GM18861 (cell line): Measurements from ENCODE around the gene HNRNPH3.
A peak's percentile ranks its signal among the peaks of the same experiment; 100 is the strongest.
"Not testable (repeated sequence)": the region's sequence is repeated elsewhere in the genome, so short reads cannot be mapped to it uniquely, and the experiment has no call there.

Experiments used
- ATAC-seq: cut with Tn5 transposase; IDR thresholded peaks from one replicate; pipeline ENCODE4 v1.9.1; 2021; ENCODE audit not compliant: unreplicated experiment

The HNRNPH3 gene

GRCh38 chr10:68331455-68332258 is at the start of gene HNRNPH3:
HNRNPH3 (plus strand) TSS chr10:68332064; CDS start chr10:68337222, 5,158 bp downstream.
- peak; percentile 80 for ATAC-seq

- ATAC-seq: no peak
Observed at GRCh38 chr10:68284062-68285001, 47.5 kb upstream of the HNRNPH3 start.

- ATAC-seq: no peak
Observed at GRCh38 chr10:68288717-68289116, 43.1 kb upstream of the HNRNPH3 start.

GRCh38 chr10:68290736-68291135 is 41.1 kb upstream of the HNRNPH3 start:
- no peak for ATAC-seq

- ATAC-seq: no peak
Observed at GRCh38 chr10:68296843-68297663, 34.8 kb upstream of the HNRNPH3 start.

GRCh38 chr10:68301301-68301700 is 30.6 kb upstream of the HNRNPH3 start:
- ATAC-seq: no peak

GRCh38 chr10:68301790-68302502 is 29.9 kb upstream of the HNRNPH3 start:
- no peak for ATAC-seq

- no peak for ATAC-seq
Observed at GRCh38 chr10:68302503-68302823, 29.4 kb upstream of the HNRNPH3 start.

GRCh38 chr10:68302871-68303270 is 29.0 kb upstream of the HNRNPH3 start:
- ATAC-seq: no peak

- no peak for ATAC-seq
Observed at GRCh38 chr10:68303849-68304412, 27.9 kb upstream of the HNRNPH3 start.

- no peak for ATAC-seq
Observed at GRCh38 chr10:68305854-68306253, 26.0 kb upstream of the HNRNPH3 start.

GRCh38 chr10:68310531-68310930 is 21.3 kb upstream of the HNRNPH3 start:
- no peak for ATAC-seq

- not testable (repeated sequence) for ATAC-seq
Observed at GRCh38 chr10:68314930-68315329, 16.9 kb upstream of the HNRNPH3 start.

- no peak for ATAC-seq
Observed at GRCh38 chr10:68315582-68315981, 16.3 kb upstream of the HNRNPH3 start.

- no peak for ATAC-seq
Observed at GRCh38 chr10:68318331-68319059, 13.4 kb upstream of the HNRNPH3 start.

- ATAC-seq: not testable (repeated sequence)
Observed at GRCh38 chr10:68324396-68324795, 7.5 kb upstream of the HNRNPH3 start.

GRCh38 chr10:68327889-68328786 is 3.7 kb upstream of the HNRNPH3 start:
- no peak for ATAC-seq

- no peak for ATAC-seq
Observed at GRCh38 chr10:68329506-68329861, 2.4 kb upstream of the HNRNPH3 start.
